Measurements from ENCODE around the gene GTF3C4. TPM values are rescaled to one million over a fixed set of nuclear protein-coding genes. Genes with fewer than 3 reads are reported as not detected.

The GTF3C4 gene
- total RNA-seq, 1 donor from 2014 or later = 26.8 TPM

DNA sequence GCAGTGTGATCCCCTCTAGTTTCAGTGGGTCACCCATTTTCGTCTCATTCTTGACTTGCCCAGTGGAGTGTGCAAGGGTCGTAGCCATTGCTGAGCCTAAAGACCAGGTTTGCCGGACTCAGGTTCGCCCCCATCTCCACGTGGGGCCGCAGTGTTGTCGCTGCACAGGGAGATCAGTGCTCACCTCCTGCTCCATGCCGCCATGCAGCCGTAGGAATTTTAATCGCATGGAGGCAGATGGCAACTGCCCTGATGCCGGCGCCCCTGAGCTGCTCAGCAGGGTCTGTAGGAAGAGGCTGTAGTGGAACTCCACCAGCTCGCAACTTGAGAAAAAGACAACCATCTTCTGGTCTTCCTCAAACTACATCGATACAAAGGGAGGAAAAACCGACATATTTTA lies 24.6 kb upstream of the GTF3C4 start:
- no peak overlapping the region for H3K4me3 Mint-ChIP-seq (ENCODE audit: low read depth)
- no peaks in the 10 kb centered on the region for H3K9me3 Mint-ChIP-seq (ENCODE audit: low read depth)
- no peak for DNase-seq (ENCODE audit: low spot score, unreplicated experiment)
- no peak overlapping the region for H3K27ac Mint-ChIP-seq
- TF ChIP-seq, protein P1, sequence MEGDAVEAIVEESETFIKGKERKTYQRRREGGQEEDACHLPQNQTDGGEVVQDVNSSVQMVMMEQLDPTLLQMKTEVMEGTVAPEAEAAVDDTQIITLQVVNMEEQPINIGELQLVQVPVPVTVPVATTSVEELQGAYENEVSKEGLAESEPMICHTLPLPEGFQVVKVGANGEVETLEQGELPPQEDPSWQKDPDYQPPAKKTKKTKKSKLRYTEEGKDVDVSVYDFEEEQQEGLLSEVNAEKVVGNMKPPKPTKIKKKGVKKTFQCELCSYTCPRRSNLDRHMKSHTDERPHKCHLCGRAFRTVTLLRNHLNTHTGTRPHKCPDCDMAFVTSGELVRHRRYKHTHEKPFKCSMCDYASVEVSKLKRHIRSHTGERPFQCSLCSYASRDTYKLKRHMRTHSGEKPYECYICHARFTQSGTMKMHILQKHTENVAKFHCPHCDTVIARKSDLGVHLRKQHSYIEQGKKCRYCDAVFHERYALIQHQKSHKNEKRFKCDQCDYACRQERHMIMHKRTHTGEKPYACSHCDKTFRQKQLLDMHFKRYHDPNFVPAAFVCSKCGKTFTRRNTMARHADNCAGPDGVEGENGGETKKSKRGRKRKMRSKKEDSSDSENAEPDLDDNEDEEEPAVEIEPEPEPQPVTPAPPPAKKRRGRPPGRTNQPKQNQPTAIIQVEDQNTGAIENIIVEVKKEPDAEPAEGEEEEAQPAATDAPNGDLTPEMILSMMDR (IDR thresholded peaks at IDR 0.05; ENCODE audit: unreplicated experiment) = no peak
- H3K4me1 Mint-ChIP-seq (ENCODE audit: low read depth) = peaks cover 4% of the 10 kb centered on the region
- H3K36me3 Mint-ChIP-seq (ENCODE audit: insufficient read depth) = peaks cover 37% of the 10 kb centered on the region
- H3K27me3 Mint-ChIP-seq = no peaks in the 10 kb centered on the region

DNA sequence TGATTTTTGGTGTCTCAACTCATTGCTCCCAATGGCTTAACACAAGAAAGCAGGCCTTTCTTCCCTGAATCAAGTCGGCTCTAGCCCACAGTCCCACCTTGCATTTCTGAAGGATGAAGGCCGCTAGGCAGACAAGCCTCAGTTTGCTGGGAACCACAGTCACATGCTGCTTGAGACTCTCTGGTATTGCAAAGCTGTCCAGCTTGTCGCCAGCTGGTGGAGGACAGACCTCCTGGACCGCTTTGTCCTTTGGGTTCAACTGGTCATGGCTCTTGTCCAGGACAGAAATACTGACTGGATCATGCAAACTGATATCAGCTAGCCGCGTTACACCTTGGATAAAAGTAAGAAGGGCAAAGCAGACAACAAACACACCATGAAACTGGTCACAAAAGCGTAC lies 23.5 kb upstream of the GTF3C4 start:
- no peak overlapping the region for H3K27ac Mint-ChIP-seq
- DNase-seq (ENCODE audit: low spot score, unreplicated experiment) = no peak
- H3K4me3 Mint-ChIP-seq (ENCODE audit: low read depth) = no peak overlapping the region
- H3K36me3 Mint-ChIP-seq (ENCODE audit: insufficient read depth) = peaks cover 37% of the 10 kb centered on the region
- H3K4me1 Mint-ChIP-seq (ENCODE audit: low read depth) = peaks cover 4% of the 10 kb centered on the region
- TF ChIP-seq, protein P1 (IDR thresholded peaks at IDR 0.05; ENCODE audit: unreplicated experiment) = no peak
- no peaks in the 10 kb centered on the region for H3K27me3 Mint-ChIP-seq
- H3K9me3 Mint-ChIP-seq (ENCODE audit: low read depth) = no peaks in the 10 kb centered on the region

DNA sequence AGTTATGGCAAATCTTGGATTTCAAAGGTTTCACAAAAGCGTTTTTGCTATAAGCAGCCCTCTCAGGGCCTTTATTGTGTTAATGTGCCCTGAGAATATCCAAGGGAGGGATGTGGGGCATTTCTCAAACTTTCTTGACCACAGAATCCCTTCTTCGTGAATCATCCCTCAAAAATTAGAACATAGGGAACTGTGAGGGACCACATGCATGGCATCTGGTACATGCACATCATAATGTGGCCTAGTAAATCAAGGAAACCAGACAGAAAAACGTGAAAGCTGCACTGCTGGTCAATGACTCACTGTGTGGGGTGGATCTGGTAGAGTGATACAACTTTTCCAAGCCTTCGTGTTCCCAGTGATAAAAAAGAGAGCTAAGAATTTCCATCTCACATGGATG lies 22.9 kb upstream of the GTF3C4 start:
- Mint-ChIP-seq H3K36me3 (ENCODE audit: insufficient read depth) (peaks cover 37% of the 10 kb centered on the region), H3K9me3 (ENCODE audit: low read depth) (no peaks in the 10 kb centered on the region), H3K4me3 (ENCODE audit: low read depth) (no peak overlapping the region), H3K27me3 (no peaks in the 10 kb centered on the region), H3K4me1 (ENCODE audit: low read depth) (peaks cover 4% of the 10 kb centered on the region), H3K27ac (no peak overlapping the region)
- TF ChIP-seq, protein P1 (IDR thresholded peaks at IDR 0.05; ENCODE audit: unreplicated experiment) = no peak
- DNase-seq (ENCODE audit: low spot score, unreplicated experiment) = no peak

DNA sequence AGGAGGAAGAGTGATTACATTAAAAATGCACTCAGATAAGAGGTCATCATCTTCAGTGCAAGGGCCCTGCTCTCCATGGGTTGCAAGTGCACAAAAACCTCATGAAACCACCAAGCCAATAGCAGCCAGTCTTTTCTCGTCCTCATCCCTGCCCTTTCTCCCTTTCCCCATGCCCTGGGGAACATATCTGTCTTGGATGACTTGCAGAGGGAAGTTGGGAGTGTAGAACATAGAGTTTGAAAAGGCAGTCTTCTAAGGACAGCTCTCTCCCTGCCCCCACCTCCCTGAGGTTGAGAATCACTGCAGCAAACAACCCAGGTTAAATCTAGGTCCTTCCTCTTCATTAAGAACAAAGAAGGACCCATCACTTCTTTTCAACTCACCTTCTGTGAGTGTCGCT lies 22.5 kb upstream of the GTF3C4 start:
- no peak for DNase-seq (ENCODE audit: low spot score, unreplicated experiment)
- TF ChIP-seq, protein P1 (IDR thresholded peaks at IDR 0.05; ENCODE audit: unreplicated experiment) = no peak
- H3K27ac Mint-ChIP-seq = no peak overlapping the region
- no peaks in the 10 kb centered on the region for H3K9me3 Mint-ChIP-seq (ENCODE audit: low read depth)
- H3K4me3 Mint-ChIP-seq (ENCODE audit: low read depth) = no peak overlapping the region
- no peaks in the 10 kb centered on the region for H3K27me3 Mint-ChIP-seq
- peaks cover 4% of the 10 kb centered on the region for H3K4me1 Mint-ChIP-seq (ENCODE audit: low read depth)
- H3K36me3 Mint-ChIP-seq (ENCODE audit: insufficient read depth) = peaks cover 37% of the 10 kb centered on the region

DNA sequence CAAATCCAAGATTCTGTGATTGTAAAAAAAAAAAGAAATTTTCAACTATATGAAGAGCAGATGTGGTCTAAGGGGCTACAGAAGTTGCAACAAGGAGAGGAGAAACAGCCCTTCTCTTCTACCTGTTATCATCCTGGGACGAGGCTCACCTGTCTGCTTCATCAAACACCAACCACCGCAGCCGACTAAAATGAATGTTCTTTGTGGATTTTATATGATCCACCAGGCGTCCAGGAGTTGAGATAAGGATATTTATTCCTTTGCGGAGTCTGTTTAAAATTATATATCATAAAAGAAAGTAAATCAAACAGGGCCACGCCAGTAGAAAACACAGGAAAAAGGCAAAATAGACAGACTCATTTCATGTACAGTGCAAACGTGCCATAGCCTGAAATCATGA lies 22.0 kb upstream of the GTF3C4 start:
- Mint-ChIP-seq H3K9me3 (ENCODE audit: low read depth) (no peaks in the 10 kb centered on the region), H3K27me3 (no peaks in the 10 kb centered on the region), H3K27ac (no peak overlapping the region), H3K4me3 (ENCODE audit: low read depth) (no peak overlapping the region), H3K4me1 (ENCODE audit: low read depth) (peaks cover 4% of the 10 kb centered on the region), H3K36me3 (ENCODE audit: insufficient read depth) (peaks cover 34% of the 10 kb centered on the region)
- DNase-seq (ENCODE audit: low spot score, unreplicated experiment) = no peak
- TF ChIP-seq, protein P1 (IDR thresholded peaks at IDR 0.05; ENCODE audit: unreplicated experiment) = no peak

All from progenitor cell of endocrine pancreas (in vitro differentiated cells).